Measurements from ENCODE around the gene SORCS2.

The SORCS2 gene

DNA sequence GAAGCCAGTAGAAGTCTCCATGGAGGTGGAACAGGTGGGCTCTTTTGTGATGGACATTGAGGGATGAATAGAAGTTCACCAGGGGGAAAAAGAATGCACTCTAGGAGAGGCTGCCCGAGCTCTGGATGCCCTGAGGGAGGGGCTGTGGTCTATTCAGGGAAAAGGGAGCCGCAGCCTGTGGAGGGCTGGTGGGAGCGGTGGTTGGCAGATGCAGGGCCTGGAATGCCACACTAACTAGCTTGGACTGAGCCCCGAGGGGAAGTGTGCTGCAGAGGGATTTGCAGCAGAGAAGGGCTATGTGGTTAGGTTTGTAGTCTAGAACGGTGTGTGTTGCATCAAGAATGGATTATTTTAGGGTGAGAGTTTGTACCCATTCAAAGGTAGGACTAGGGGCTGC lies 271.9 kb downstream of the SORCS2 start:
- DNase-seq = no peak

- DNase-seq = no peak
These were observed 272.7 kb downstream of the SORCS2 start for GRCh38 chr4:7465017-7465416.

DNA sequence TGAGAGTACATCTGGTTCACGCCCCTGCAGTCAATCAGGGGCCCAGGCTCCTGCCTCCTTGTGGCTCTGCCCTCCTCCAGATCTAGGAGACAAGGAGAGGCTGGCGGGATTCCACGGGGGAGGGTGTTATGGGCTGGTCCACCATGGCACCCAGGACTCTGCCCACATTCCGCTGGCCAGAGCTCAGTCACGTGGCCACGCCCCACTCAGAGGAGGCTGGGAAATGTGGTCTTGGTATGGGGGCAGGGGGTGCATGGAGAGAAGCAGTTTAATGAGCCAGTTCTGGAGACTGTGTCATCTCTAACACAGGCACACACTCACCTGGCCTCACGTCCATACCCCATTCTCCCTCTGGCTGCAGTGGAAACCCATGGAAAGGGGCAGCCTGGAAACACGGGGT lies 273.9 kb downstream of the SORCS2 start:
- no peak for DNase-seq

GRCh38 chr4:7466904-7467303 lies 274.6 kb downstream of the SORCS2 start:
- no peak for DNase-seq

- no peak for DNase-seq
These were observed 275.1 kb downstream of the SORCS2 start for GRCh38 chr4:7467471-7467870.

DNA sequence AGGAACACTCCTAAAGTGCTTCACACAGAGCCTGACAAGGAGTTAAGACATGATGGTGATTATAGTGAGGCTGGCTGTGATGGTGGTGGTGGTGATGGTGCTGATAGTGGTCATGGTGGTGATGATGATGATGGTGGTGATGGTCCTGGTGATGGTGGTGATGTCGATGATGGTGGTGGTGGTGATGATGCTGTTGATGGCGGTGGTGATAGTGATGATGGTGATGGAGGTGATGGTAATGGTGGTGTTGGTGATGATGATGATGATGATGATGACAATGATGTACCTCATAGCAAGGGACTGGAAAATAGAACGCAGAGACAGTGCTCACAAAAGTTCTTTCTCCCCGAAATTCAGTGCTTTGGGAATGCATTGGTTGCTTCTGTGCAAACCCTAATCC lies 276.7 kb downstream of the SORCS2 start:
- DNase-seq = no peak

DNA sequence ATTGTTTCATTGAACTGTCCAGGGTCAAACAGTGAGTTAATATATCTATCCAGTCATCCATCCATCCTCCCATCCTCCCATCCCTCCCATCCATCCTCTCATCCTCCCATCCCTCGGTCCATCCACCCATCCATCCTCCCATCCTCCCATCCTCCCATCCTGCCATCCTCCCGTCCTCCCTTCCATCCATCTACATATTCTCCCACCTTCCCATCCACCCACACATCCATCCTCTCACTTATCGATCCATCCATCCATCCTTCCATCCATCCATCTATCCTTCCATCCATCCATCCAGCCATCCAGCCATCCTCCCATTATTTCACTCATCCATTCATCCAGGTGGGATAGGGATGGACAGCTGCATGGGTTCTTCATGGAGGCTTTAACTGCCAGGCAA lies 277.8 kb downstream of the SORCS2 start:
- no peak for DNase-seq

DNA sequence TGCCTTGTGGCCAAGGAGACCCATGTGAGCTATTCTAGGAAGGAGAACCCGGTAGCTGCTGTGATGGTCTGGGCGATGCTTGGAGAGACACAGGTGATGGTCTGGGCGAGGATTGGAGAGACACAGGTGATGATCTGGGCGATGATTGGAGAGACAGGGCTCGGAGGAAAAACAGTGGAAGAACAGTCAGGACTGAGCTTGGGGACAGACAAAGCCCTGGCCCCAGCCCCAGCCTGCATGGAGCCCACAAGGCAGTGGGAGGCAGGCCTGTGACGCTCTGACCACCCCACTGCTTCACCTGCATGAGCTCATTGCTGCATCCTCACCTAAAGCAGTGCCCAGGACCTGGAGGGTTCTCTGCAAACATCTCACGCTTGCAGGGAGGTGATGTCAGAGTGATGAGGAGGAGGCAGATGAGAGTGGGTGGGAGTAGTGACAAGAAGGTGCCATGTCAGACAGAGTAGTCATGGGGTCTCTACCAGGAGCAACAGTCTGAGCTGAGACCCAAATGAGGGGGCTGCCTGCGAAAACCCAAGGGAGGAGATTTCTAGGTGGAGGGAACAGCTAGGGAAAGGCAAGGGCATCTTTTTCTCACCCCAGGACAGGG lies 278.3 kb downstream of the SORCS2 start:
- no peak for DNase-seq

- no peak for DNase-seq
These were observed 280.2 kb downstream of the SORCS2 start for GRCh38 chr4:7472442-7473013.

GRCh38 chr4:7473081-7473480 lies 280.7 kb downstream of the SORCS2 start:
- DNase-seq = no peak

- no peak for DNase-seq
These were observed 282.0 kb downstream of the SORCS2 start for GRCh38 chr4:7474320-7474719.

DNA sequence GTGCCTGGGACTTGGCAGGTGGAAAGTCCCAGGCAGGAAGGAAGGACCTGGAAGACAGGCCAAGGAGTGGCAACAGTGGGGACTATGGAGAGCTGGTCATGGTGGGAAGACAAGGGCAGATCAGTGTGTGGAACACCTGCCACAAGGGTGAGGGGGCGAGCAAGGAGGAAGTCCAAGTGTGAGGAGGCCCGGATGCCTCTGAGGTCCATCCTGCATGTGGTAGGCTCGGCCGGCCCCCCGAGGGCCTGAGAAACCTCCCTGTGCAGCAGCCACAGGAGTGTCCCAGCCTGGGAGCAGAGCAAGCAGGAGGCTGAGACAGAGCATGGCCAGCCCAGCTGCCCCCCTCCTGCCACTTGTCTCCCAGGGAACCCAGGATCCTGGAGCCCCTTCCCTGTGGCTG lies 282.9 kb downstream of the SORCS2 start:
- DNase-seq = no peak

GRCh38 chr4:7476820-7477219 lies 284.5 kb downstream of the SORCS2 start:
- DNase-seq = no peak

- DNase-seq = no peak
These were observed 285.4 kb downstream of the SORCS2 start for GRCh38 chr4:7477695-7478094.

- DNase-seq = no peak
These were observed 286.3 kb downstream of the SORCS2 start for GRCh38 chr4:7478665-7479064.

GRCh38 chr4:7480423-7480822 lies 288.1 kb downstream of the SORCS2 start:
- DNase-seq = no peak

DNA sequence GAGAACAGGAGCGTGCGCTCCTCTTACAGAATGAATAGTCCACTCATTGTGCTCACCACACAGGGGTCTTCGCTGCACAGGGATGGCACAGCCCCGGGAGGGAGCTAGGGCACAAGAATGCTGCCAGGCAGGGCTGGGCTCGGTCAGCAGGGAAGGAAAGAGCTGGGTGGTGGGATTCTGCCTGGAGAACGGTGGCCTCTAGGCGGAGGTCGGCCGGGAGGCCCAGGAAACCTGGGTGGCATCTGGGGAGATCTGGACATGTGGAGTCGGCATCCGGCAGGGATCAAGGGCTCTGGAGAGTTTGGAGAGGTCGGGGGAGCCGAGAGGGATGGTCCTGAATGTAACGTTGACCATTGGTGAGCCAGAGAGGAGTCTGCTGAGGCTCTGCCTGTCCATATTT lies 288.9 kb downstream of the SORCS2 start:
- DNase-seq = no peak

DNA sequence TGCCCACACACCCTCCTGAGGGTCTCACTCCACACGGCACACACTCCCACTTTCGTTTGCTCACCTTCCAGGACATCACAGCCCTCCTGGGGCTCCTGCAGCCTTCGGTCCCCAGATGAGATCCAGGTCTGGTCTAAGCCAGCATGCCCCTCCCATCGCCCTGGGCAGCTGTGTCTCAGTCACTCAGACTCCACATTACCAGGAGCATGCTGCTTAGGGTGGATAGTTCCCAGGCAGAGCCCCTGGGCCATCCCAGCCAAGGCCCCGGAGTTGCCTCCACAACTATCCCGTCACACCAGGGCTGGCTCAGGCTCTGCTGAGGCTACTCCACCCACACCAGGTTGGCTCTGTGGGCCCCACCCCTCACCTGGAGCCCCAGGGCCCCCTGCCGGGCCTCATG lies 292.8 kb downstream of the SORCS2 start:
- DNase-seq = no peak

DNA sequence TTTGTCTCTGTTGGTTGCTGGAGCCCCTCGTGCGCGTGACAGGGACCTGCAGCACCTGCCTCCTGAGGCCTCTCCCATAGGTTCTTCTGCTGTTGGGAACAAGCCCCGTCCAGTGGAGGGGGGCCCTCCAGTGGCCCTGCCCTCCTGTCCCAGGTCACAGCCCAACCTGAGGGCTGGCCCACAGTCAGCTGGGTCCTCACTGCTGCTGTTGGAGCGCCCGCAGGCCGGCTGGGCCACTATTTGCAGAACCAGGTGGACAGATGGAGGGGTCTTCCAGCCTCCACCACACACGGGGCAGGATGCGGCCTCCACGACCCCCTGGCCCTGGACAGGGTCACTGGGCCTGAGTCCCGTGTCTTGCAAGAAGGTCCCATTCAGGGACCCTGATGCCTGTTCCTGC lies 293.8 kb downstream of the SORCS2 start:
- no peak for DNase-seq

DNA sequence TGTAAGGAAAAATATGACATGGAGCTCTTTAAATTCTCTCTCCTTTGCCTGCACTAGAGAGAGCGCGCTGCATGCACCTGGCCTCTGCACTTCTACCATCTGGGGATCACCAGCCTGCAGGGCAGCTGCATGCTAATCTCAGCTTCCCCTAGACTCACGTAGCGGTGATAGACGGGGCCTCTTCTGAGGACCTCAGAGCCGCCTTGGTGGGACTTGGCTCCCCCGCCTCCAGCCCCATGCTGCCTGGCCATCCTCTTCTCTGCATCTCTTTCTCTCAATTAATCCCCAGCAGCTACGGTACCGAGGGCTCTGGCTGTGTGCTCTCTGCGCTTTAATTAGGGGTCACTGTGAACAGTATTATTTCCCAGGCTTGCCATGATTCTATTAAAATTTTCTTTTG lies 295.2 kb downstream of the SORCS2 start:
- DNase-seq = no peak

DNA sequence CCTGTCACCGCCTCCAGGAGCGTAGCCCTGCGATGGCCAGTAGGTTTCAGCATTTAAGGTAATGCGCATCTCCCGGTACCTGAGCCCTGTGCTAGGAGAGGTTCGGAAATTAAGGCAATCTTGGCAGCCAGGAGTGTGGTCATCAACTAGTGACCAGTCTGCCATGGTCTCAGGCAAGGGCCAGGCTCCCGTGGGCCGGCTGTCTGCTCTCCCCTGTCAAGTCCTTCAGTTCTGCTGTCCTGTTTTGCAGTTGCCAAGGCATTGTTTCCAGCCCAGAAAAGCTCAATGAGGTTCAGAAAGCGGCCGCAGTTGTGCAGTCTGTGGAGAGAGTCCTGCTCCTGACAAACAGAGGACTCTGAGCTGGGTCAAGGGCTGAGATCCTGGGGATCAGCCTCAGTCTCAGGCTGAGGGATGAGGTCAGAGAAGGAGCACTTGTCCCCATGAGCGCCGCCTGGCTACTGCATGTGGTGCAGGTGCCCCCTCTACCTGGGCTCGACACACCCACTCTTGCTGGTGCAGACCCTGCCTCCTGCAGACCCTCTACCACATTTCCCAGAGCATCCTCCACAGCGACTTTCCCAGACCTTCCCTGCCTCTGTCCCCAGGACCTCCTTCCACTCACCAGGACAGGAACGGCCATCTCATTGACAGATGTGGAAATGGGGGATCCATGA lies 295.8 kb downstream of the SORCS2 start:
- no peak for DNase-seq

GRCh38 chr4:7491915-7492314 lies 299.6 kb downstream of the SORCS2 start:
- DNase-seq = no peak

DNA sequence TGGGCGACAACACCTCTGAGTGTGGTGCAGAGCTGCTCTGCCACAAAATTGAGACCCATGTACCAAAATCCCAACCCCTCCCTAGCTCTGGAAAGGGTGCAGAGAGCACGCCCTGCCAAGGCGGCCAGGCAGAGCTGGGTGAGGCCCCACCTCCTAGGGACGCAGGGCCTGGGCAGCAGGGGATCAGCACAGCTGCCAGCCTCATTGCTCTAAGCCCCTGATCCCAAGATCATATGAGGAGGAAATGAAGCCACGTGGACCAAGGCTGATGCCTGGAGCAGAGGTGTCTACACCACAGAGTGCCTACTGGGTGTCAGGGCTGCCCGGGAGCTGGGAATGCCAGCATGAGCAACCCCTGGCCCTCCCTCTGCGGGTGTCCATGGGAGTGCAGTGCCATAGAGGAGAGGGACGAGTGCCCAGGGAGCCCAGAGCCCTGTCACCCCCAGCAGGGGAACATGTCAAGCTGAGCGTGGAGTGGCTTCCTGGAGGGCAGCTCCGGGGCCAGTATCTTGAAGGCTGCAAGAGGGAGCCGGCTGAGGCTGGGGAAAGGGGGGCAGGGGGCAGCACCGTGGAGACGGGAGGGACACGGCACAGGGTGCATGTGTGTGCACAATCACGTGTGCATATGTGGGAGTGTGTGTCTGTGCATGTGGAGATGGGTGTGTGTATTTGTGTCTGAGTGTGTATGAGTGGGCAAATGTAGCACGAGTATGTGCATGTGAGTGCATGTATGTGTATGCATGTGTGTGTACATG lies 306.3 kb downstream of the SORCS2 start:
- no peak for DNase-seq

- DNase-seq = no peak
These were observed 307.3 kb downstream of the SORCS2 start for GRCh38 chr4:7499661-7500060.

Data from CD4-positive, alpha-beta T cell treated with Interleukin-17A for 4 hours (primary cell).